ENCODE data around the gene PAOX.

PAOX gene

GRCh38 chr10:133350283-133350949 is 28.6 kb upstream of the PAOX start:
- DNase-seq = no peak

- DNase-seq = no peak
These were observed 28.1 kb upstream of the PAOX start for GRCh38 chr10:133350950-133351329.

- DNase-seq = no peak
These were observed 27.4 kb upstream of the PAOX start for GRCh38 chr10:133351408-133352318.

DNA sequence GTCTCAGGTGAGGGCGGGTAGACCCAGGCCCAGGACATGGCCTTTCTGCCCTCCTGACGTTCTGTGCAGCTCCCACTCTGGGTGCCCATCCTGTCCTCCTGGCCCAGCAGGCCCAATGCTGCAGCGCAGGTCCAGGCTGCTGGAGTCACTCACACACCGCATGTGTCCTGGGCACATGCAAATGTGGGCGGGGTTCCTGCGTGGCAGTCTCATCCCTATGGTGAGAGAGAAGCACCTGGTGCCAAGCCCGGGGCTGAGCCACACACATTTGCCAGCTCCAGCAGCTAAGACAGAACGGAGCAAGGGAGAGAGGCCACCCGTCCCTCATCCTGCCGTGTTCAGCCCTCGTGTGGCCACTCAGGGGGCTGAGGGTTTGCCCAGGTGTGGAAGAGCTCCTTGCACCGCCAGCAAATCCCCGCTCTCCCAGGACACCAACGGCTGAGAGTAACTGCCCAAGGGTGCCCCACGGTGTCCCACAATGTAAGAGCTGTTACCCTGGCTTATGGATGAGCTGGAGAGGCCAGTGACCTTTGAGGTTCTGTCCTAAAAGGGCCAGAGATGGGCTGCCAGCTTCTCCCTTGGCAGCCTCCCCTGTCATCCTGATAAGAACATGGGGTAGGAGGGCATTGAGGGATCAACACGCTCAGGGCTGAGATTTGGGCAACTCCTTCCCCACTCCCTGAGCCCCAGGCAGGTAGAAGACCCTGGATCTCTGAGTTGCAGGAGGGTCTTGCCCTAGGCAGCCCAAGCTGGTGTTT is 25.7 kb upstream of the PAOX start:
- no peak for DNase-seq

- no peak for DNase-seq
These were observed 25.0 kb upstream of the PAOX start for GRCh38 chr10:133353988-133354605.

DNA sequence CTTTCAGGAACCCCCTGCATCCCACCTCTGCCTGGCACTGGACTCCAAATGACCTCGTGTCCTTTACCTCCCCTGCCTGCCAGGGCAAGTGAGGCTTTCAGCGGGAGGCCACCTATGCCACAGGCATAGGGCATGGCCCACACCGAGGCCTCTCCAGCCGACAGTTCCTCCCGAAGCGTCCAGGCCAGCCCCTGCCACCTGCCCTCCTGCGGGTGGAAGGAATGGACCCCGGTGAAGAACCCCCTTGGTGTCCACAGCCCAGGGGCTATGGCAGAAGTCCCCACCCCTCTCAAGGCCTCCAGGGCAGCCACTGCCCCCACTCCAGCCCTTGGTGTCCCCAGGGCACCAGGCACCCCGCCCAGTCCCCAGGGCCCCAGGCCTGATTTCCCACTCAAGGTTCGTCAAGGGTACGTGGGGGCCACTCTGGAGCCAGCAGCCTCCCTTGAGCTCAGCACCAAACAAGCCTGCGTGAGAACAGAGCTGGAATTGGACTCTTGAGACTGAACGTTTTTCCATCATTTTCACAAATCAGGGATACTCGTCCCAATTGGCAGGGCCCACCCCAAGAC is 24.3 kb upstream of the PAOX start:
- no peak for DNase-seq

GRCh38 chr10:133355266-133355665 is 23.8 kb upstream of the PAOX start:
- no peak for DNase-seq

GRCh38 chr10:133355991-133356390 is 23.1 kb upstream of the PAOX start:
- no peak for DNase-seq

DNA sequence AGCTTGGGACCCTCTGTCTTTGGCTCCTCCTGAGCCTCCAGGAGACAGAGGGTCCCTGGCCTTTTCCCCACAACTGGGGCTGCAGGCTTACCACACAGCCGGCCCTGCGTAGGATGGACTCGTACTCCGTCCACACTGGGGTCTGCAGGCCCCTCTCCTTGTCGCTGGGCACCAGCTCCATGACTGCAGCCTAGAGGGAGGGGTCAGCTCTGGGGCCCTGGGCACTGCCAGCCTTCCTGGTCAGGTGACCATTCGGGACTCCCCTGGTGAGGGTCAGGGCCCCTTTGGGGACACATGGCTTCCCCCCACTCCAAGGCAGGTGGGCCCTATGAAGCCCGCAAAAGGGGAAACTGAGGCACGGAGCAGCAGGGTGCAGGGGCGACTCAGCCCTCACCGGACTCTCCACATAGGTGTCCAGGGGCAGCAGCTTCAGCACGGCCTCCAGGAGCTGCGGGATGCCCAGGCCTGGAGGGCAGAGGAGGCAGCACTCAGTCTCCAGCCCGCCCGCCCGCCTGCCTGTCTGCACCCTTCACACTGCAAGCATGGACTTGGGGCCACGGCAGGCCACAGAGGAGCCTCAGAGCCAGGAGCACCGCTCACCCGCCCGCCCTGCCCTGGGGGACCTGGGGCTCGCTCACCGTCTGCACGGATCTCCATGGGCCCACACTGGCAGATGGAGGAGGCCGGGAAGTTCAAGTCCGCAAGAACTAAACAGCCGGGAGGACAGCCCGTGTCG is 22.3 kb upstream of the PAOX start:
- DNase-seq = no peak

GRCh38 chr10:133357285-133358161 is 21.5 kb upstream of the PAOX start, which contains the start of gene FUOM:
Gene FUOM, minus strand, starts transcription at chr10:133358019. Its CDS starts 12 bp downstream, at chr10:133358007.
- DNase-seq = peak; percentile 65

DNA sequence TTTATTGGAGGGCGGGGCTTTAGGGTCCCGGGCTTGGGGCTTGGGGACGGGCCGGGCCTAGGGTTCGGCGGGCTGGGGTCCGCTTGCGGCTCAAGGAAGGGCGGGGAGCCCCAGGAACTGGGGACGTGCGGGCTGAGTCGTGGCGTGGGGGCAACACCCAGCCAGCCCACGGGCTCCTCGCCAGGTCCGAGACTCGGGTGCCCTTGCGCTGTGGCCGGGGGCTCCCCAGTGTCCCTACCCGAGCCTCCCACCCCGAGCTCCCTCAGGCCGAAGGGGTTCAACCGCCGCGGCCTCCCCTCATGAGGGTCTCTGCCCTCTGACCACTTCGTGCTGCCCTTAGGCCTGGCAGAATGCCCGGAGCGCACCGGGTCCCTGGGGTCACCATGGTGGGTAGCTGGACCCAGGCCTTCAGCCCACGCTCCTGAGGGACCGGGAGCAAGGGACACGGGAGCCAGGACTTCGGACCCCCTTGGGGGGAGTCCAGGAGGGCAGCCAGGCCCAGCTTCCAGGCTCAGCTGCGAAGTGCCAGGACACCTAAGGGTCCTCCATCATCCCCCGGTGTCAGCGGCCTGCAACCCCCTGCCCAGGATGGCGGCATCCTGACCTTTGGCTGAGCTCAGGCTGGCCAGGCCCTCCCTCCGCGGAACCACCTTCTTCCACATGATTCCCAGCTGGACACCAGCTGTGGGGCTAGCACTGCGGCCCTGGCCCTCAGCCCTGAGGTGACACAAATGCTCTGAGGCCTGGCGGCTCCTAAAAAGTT is 20.7 kb upstream of the PAOX start:
- no peak for DNase-seq

DNA sequence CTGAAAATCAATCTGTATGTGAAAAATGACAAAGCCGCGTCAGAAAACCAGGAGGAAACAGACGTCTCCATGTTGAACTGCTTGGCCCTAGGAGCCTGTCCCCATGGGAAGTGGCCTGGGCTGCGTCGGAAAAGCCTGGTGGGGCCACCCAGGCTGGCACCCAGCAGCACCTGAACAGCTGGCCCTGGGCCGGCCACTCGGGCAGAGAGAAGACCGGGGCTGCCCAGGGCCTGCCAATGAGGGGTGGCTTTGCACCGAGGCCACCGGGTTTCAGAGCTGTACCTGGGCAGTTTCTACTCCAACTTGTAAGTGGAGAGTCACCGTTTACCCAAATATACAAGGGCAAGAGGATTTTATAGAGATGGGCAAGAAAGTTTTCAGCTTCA is 20.1 kb upstream of the PAOX start:
- no peak for DNase-seq

GRCh38 chr10:133359554-133359971 is 19.5 kb upstream of the PAOX start:
- DNase-seq = no peak

DNA sequence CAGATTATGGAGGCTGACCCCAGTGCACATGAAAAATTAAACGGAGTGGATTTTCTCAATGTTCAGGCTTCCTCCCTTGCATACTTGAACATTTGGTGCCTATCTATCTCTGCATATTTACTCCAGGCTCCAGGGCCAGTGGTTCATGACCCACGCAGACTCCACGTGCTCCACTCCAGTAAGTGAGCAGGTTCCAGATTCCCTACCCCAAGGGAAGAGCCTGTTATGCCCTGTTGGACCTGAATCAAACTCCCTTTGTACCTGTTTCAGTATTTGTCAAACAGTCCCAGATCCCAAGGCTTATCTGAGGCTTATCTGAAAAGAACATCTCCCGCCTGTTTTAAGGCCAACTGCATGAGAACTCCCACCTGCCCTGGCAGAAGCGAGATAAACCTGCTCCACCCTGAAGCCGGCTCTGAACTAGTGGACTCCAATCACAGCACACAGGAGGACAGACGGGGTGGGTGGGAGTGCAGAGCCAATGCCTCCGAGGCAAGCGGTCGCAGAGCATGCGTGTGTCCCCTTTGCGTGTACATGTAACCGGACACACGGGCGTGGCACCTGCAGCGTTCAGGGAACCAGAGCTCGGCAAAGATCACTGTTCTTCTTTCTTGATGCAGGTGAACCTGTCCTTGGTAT is 19.0 kb upstream of the PAOX start:
- DNase-seq = no peak

- DNase-seq = no peak
These were observed 17.8 kb upstream of the PAOX start for GRCh38 chr10:133361227-133361626.

DNA sequence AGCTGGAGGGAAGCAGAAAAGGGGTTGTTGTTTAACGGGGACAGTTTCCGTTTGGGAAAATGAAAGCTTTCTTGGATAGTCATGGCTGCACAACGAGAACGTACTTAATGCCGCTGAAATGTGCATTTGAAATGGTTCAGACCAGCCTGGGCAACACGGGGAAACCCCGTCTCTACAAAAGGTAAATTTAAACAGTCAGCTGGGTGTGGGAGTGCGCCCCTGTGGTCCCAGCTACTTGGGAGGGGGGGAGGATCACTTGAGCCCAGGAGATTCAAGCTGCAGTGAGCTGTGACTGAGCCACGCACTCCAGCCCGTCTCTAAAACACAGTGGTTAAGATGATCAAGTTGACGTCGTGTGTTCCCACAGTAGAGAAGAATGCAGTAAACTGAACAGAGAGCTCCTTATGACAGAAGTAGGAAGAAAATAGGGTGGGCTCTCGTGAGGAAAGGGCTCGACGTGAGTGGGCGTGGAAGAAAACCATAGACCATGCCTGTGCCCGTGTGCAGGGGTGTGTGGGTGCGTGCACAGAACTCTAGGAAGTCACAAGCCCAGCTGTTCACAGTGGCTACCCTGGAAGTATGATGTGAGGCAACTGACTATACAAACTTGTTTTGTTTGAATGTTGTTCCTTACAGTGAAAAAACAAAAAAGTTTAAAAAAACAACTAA is 17.2 kb upstream of the PAOX start:
- no peak for DNase-seq

- DNase-seq = no peak
These were observed 16.2 kb upstream of the PAOX start for GRCh38 chr10:133362846-133363245.

DNA sequence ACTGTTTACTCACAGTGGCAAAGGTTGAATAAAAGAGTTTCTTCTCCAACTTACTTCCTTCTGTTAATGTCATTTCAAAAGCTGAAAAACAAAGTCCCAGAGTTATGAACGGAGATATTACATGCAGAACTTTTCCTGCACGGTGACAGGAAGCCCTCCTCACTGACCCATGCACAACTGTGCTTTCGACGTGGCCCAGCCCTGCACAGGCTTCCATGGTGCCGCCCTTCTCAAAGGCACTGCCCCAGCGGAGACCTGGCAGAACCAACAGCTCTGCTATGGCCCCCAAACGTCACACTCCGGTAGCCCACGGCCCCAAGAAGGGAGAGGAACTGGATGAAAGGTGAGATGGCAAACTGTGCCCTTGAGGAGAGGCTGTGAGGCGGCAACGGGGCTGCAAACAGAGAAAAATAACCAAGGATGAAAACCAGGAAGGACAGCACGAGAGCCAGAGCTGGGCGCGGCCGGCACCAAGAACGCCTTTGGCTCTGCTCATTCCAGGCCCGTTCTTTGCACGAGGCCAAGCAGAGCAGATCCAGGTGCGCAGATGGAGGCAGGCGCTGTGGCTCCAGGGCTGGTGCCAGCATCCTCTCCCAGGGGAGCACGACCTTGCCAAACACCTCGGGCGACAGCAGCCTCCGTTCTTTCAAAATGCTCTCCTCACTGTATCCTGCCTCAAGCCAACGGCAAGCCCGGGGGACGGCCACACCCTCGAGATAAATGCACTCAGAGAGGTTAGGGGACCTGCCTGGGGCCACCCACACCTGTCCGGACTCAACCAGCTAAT is 14.2 kb upstream of the PAOX start:
- no peak for DNase-seq
